ENCODE data around the gene KIF19. TPM values are rescaled to one million over a fixed set of nuclear protein-coding genes. Genes with fewer than 3 reads are reported as not detected.

KIF19 gene
- polyA plus RNA-seq, 1 donor (not counting 4 experiments of a cell fraction or from before 2014, with no cell fraction given): not detected

DNA sequence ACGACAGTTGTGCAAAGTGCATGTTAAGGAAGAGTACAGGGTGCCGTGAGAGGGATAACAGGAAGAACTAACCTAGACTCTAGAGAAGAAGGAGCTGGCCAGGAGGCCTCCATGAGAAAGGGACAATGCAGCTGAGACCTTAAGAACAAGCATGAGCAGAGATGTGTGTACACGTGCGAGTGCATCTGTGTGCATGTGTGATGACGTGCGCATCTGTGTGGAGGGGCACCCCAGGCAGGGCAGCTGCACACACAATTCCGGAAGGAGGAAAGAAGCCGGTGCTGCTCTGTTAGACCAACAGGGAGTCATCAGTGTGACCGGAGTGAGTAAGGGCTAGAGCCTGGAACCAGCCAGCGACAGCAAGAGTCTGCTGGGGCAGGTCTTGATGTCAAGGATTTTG, 7.6 kb upstream of the KIF19 start:
- TF ChIP-seq, protein P1, sequence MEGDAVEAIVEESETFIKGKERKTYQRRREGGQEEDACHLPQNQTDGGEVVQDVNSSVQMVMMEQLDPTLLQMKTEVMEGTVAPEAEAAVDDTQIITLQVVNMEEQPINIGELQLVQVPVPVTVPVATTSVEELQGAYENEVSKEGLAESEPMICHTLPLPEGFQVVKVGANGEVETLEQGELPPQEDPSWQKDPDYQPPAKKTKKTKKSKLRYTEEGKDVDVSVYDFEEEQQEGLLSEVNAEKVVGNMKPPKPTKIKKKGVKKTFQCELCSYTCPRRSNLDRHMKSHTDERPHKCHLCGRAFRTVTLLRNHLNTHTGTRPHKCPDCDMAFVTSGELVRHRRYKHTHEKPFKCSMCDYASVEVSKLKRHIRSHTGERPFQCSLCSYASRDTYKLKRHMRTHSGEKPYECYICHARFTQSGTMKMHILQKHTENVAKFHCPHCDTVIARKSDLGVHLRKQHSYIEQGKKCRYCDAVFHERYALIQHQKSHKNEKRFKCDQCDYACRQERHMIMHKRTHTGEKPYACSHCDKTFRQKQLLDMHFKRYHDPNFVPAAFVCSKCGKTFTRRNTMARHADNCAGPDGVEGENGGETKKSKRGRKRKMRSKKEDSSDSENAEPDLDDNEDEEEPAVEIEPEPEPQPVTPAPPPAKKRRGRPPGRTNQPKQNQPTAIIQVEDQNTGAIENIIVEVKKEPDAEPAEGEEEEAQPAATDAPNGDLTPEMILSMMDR (optimal IDR thresholded peaks at IDR 0.05 in 1 of 3, IDR thresholded peaks at IDR 0.05 in 1 of 3, conservative IDR thresholded peaks at IDR 0.05 in 1 of 3; ENCODE audit: extremely low read depth in 1 of 3, insufficient read depth in 2 of 3, low read length in 3 of 3): no peak
- TF ChIP-seq EZH2 (IDR thresholded peaks at IDR 0.05; ENCODE audit: low read length): no peak
- H3K27me3 ChIP-seq (ENCODE audit: control insufficient read depth, extremely low read depth, insufficient read depth, low read length): peaks cover 4% of the 10 kb centered on the region
- H3K4me2 ChIP-seq (ENCODE audit: control insufficient read depth, extremely low read depth, insufficient read depth, low read depth, low read length): no peak overlapping the region
- dilution Hi-C loops (cut with MboI; ENCODE audit: extremely low pct_ligation_motif_present, low sequenced_read_pairs): no loop called here
- H3K36me3 ChIP-seq (ENCODE audit: control insufficient read depth in 2 of 2, extremely low read depth in 1 of 2, insufficient read depth in 2 of 2, low read length in 2 of 2): no peaks in the 10 kb centered on the region
- FAIRE-seq (no peak), DNase-seq (ENCODE audit: low read depth, low spot score) (no peak)
- H3K4me3 ChIP-seq (ENCODE audit: control insufficient read depth in 2 of 3, extremely low read depth in 1 of 3, insufficient read depth in 2 of 3, low read depth in 1 of 3, low read length in 3 of 3): no peak overlapping the region
- H2AFZ ChIP-seq (ENCODE audit: control insufficient read depth, low read length): no peak overlapping the region
- H3K27ac ChIP-seq (ENCODE audit: control insufficient read depth, insufficient read depth, low read length): no peak overlapping the region
- no peaks in the 10 kb centered on the region for H4K20me1 ChIP-seq (ENCODE audit: control insufficient read depth, extremely low read depth, insufficient read depth, low read length)
- H3K9ac ChIP-seq (ENCODE audit: control insufficient read depth, extremely low read depth, insufficient read depth, low read length): no peak overlapping the region
- no peaks in the 10 kb centered on the region for H3K79me2 ChIP-seq (ENCODE audit: control insufficient read depth, insufficient read depth, low read length)
- no peaks in the 10 kb centered on the region for H3K9me1 ChIP-seq (ENCODE audit: control insufficient read depth, extremely low read depth, insufficient read depth, low read length)
- no peaks in the 10 kb centered on the region for H3K4me1 ChIP-seq (ENCODE audit: control insufficient read depth, extremely low read depth, insufficient read depth, low read length)
- no peaks in the 10 kb centered on the region for H3K9me3 ChIP-seq (ENCODE audit: control insufficient read depth, low read depth, low read length)

DNA sequence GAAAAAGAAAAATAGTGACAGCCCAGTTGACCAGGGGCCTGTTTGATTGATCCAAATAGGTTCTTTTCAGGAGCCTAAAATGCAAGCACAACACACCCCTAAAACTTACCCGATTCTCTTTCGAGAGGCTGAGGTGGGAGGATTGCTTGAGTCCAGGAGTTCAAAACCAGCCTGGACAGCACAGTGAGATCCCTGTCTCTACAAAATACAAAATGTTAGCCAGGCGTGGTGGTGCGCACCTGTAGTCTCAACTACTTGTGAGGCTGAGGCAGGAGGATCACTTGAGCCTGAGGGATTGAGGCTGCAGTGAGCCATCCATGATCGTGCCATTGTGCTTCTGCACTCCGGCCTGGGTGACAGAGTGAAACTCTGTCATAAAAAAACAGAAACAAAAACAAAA, 1.5 kb upstream of the KIF19 start:
- Histone ChIP-seq H3K27me3 (ENCODE audit: control insufficient read depth, extremely low read depth, insufficient read depth, low read length) (peaks cover 32% of the 10 kb centered on the region), H3K36me3 (ENCODE audit: control insufficient read depth in 2 of 2, extremely low read depth in 1 of 2, insufficient read depth in 2 of 2, low read length in 2 of 2) (no peaks in the 10 kb centered on the region), H4K20me1 (ENCODE audit: control insufficient read depth, extremely low read depth, insufficient read depth, low read length) (no peaks in the 10 kb centered on the region), H3K4me3 (ENCODE audit: control insufficient read depth in 2 of 3, extremely low read depth in 1 of 3, insufficient read depth in 2 of 3, low read depth in 1 of 3, low read length in 3 of 3) (no peak overlapping the region), H3K4me2 (ENCODE audit: control insufficient read depth, extremely low read depth, insufficient read depth, low read depth, low read length) (no peak overlapping the region), H3K79me2 (ENCODE audit: control insufficient read depth, insufficient read depth, low read length) (no peaks in the 10 kb centered on the region), H3K9ac (ENCODE audit: control insufficient read depth, extremely low read depth, insufficient read depth, low read length) (no peak overlapping the region), H3K9me1 (ENCODE audit: control insufficient read depth, extremely low read depth, insufficient read depth, low read length) (no peaks in the 10 kb centered on the region), H3K9me3 (ENCODE audit: control insufficient read depth, low read depth, low read length) (no peaks in the 10 kb centered on the region), H3K4me1 (ENCODE audit: control insufficient read depth, extremely low read depth, insufficient read depth, low read length) (no peaks in the 10 kb centered on the region), H2AFZ (ENCODE audit: control insufficient read depth, low read length) (no peak overlapping the region), H3K27ac (ENCODE audit: control insufficient read depth, insufficient read depth, low read length) (no peak overlapping the region)
- dilution Hi-C loops (cut with MboI; ENCODE audit: extremely low pct_ligation_motif_present, low sequenced_read_pairs): no loop called here
- FAIRE-seq: no peak
- no peak for TF ChIP-seq EZH2 (IDR thresholded peaks at IDR 0.05; ENCODE audit: low read length)
- TF ChIP-seq, protein P1 (optimal IDR thresholded peaks at IDR 0.05 in 1 of 3, IDR thresholded peaks at IDR 0.05 in 1 of 3, conservative IDR thresholded peaks at IDR 0.05 in 1 of 3; ENCODE audit: extremely low read depth in 1 of 3, insufficient read depth in 2 of 3, low read length in 3 of 3): no peak
- no peak for DNase-seq (ENCODE audit: low read depth, low spot score)
